C4-2B (cell line): Measurements from ENCODE around the gene PPP4R3A.
A peak's percentile ranks its signal among the peaks of the same experiment; 100 is the strongest.

Source experiments
- ZFX ChIP-seq: fragments of 450-650 bp; IDR thresholded peaks from 2 replicates; pipeline ENCODE4 v1.6.1; 2017
- TF ChIP-seq, protein P1 (sequence below): fragments of 450-650 bp; conservative IDR thresholded peaks from 2 replicates; pipeline ENCODE4 v1.5.1; 2017; ENCODE audit warnings: mild to moderate bottlenecking

DNA sequence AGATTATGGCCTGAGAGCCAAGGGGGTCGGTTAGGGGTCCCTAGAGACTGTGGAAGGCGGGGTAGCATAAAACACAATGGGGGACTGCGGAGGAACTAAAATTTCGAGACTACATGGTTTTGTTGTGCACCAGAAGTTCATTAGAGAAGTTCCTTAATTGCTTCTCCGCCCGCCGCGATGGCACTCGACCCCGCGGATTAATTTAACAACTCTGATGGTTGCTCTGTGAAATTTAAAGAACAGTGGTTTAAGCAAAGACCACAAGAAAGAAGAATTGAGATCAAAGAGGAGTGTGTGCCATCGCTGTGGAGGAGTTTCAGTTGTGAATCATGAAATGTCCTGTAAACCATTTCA, 91.1 kb downstream of the PPP4R3A start:
- TF ChIP-seq, protein P1, sequence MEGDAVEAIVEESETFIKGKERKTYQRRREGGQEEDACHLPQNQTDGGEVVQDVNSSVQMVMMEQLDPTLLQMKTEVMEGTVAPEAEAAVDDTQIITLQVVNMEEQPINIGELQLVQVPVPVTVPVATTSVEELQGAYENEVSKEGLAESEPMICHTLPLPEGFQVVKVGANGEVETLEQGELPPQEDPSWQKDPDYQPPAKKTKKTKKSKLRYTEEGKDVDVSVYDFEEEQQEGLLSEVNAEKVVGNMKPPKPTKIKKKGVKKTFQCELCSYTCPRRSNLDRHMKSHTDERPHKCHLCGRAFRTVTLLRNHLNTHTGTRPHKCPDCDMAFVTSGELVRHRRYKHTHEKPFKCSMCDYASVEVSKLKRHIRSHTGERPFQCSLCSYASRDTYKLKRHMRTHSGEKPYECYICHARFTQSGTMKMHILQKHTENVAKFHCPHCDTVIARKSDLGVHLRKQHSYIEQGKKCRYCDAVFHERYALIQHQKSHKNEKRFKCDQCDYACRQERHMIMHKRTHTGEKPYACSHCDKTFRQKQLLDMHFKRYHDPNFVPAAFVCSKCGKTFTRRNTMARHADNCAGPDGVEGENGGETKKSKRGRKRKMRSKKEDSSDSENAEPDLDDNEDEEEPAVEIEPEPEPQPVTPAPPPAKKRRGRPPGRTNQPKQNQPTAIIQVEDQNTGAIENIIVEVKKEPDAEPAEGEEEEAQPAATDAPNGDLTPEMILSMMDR, result peak; percentile 85
- no peak for TF ChIP-seq ZFX
